ENCODE data around the gene ZNF622.

- TF ChIP-seq YY1 (IDR thresholded peaks at IDR 0.05; ENCODE audit: insufficient read depth, insufficient read length) (no peak), SUZ12 (IDR thresholded peaks at IDR 0.05; ENCODE audit: extremely low read depth, insufficient read depth, insufficient read length) (no peak)
Observed at GRCh38 chr5:16437977-16438376, 27.6 kb downstream of the ZNF622 start.

Measured in NT2/D1 (cell line).